ENCODE results near the gene MAP3K14. TPM values are rescaled to one million over a fixed set of nuclear protein-coding genes. Genes with fewer than 3 reads are reported as not detected.
A peak's percentile ranks its signal among the peaks of the same experiment; 100 is the strongest.

The MAP3K14 gene
- total RNA-seq, 1 experiment from 2014 or later, result 16.8 TPM

- intact Hi-C loops (cut with micrococcal nuclease), result no loop called here
- no peak overlapping the region for H3K9ac ChIP-seq (ENCODE audit: low read length)
- no peaks in the 10 kb centered on the region for H3K79me2 ChIP-seq (ENCODE audit: low read length)
- CTCF ChIA-PET, result interaction anchor here (0.8 to 1.0 kb wide), 2 partner anchors 33 to 98 kb away, joined by 4 read pairs; partner anchors contain the start of gene MAP3K14
- H2AFZ ChIP-seq (ENCODE audit: low read length), result no peak overlapping the region
- no peak overlapping the region for H3K27ac ChIP-seq (ENCODE audit: low read length)
- no TSS peak for BruUV-seq (replicated peaks)
- H3K9me2 ChIP-seq (replicated peaks; ENCODE audit: low read length), result no peaks in the 10 kb centered on the region
- H3K36me3 ChIP-seq (ENCODE audit: low read depth, low read length), result peaks cover 65% of the 10 kb centered on the region
- no peaks in the 10 kb centered on the region for H3K4me1 ChIP-seq (ENCODE audit: insufficient read depth, low read length)
- no peaks in the 10 kb centered on the region for H3K27me3 ChIP-seq (ENCODE audit: low read length)
- DNase-seq (peak; percentile 32), ATAC-seq (peak; percentile 54)
- no peak overlapping the region for H3K4me3 ChIP-seq (ENCODE audit: low read length)
- no peaks in the 10 kb centered on the region for H4K20me1 ChIP-seq (ENCODE audit: low read length)
- no peaks in the 10 kb centered on the region for H3K9me3 ChIP-seq (ENCODE audit: low read length)
- no peak overlapping the region for H3K4me2 ChIP-seq (ENCODE audit: low read length)
- POLR2A ChIA-PET (ENCODE audit: unreplicated experiment), result no interaction called here
- no peaks in the 10 kb centered on the region for H3F3A ChIP-seq (ENCODE audit: low read length, unreplicated experiment)
- TF ChIP-seq EZH2 (IDR thresholded peaks at IDR 0.05; ENCODE audit: low read length, unreplicated experiment) (no peak), CTCF (conservative IDR thresholded peaks at IDR 0.05; ENCODE audit: low read depth, low read length) (peak; percentile 69)
Observed at GRCh38 chr17:45284176-45285140, 32.4 kb downstream of the MAP3K14 start.

- Histone ChIP-seq H3K9me3 (ENCODE audit: low read length) (no peaks in the 10 kb centered on the region), H4K20me1 (ENCODE audit: low read length) (no peaks in the 10 kb centered on the region), H3K27me3 (ENCODE audit: low read length) (no peaks in the 10 kb centered on the region), H3F3A (ENCODE audit: low read length, unreplicated experiment) (no peaks in the 10 kb centered on the region), H3K4me1 (ENCODE audit: insufficient read depth, low read length) (no peaks in the 10 kb centered on the region), H3K4me3 (ENCODE audit: low read length) (no peak overlapping the region), H3K27ac (ENCODE audit: low read length) (no peak overlapping the region), H3K79me2 (ENCODE audit: low read length) (no peaks in the 10 kb centered on the region), H3K9me2 (replicated peaks; ENCODE audit: low read length) (no peaks in the 10 kb centered on the region), H3K4me2 (ENCODE audit: low read length) (no peak overlapping the region), H3K9ac (ENCODE audit: low read length) (no peak overlapping the region), H2AFZ (ENCODE audit: low read length) (no peak overlapping the region), H3K36me3 (ENCODE audit: low read depth, low read length) (peaks cover 58% of the 10 kb centered on the region)
- CTCF ChIA-PET, result interaction anchor here (1.0 kb wide), 1 partner anchor 99 kb away, joined by 4 read pairs; no protein-coding TSS in a partner anchor
- no peak for TF ChIP-seq EZH2 (IDR thresholded peaks at IDR 0.05; ENCODE audit: low read length, unreplicated experiment)
- TF ChIP-seq EZH2phosphoT487 (IDR thresholded peaks at IDR 0.05; ENCODE audit: borderline replicate concordance, low read length), result no peak
- TF ChIP-seq CTCF (conservative IDR thresholded peaks at IDR 0.05; ENCODE audit: low read depth, low read length), result no peak
- POLR2A ChIA-PET (ENCODE audit: unreplicated experiment), result no interaction called here
- ATAC-seq (no peak), DNase-seq (no peak)
- intact Hi-C loops (cut with micrococcal nuclease), result no loop called here
- no TSS peak for BruUV-seq (replicated peaks)
Observed at GRCh38 chr17:45283711-45284110, 33.1 kb downstream of the MAP3K14 start.
